ENCODE data around the gene IFNAR2.

- TF ChIP-seq CTCF (IDR thresholded peaks at IDR 0.05) (no peak), POLR2A (IDR thresholded peaks at IDR 0.05) (no peak)
Observed at GRCh38 chr21:33251119-33251518, 21.4 kb downstream of the IFNAR2 start.
